ENCODE data around the gene CPN2.

The CPN2 gene

GRCh38 chr3:194380326-194380725, 29.2 kb upstream of the CPN2 start:
- DNase-seq: no peak

- DNase-seq: no peak
These were observed 28.5 kb upstream of the CPN2 start for GRCh38 chr3:194379651-194380050.

GRCh38 chr3:194379231-194379630, 28.1 kb upstream of the CPN2 start:
- DNase-seq: no peak

GRCh38 chr3:194377708-194378107, 26.6 kb upstream of the CPN2 start:
- no peak for DNase-seq

- DNase-seq: no peak
These were observed 25.1 kb upstream of the CPN2 start for GRCh38 chr3:194376241-194376560.

GRCh38 chr3:194375473-194376240, 24.5 kb upstream of the CPN2 start:
- DNase-seq: no peak

GRCh38 chr3:194374935-194375334, 23.8 kb upstream of the CPN2 start:
- no peak for DNase-seq

- no peak for DNase-seq
These were observed 22.8 kb upstream of the CPN2 start for GRCh38 chr3:194373899-194374298.

- no peak for DNase-seq
These were observed 21.9 kb upstream of the CPN2 start for GRCh38 chr3:194373028-194373427.

GRCh38 chr3:194370753-194371152, 19.6 kb upstream of the CPN2 start:
- DNase-seq: no peak

GRCh38 chr3:194369522-194370279, 18.6 kb upstream of the CPN2 start, which contains the start of gene LRRC15:
Gene LRRC15 (minus strand): TSS chr3:194369743. CDS start chr3:194361043, 8,700 bp downstream.
- DNase-seq: peak; percentile 30

- DNase-seq: no peak
These were observed 17.8 kb upstream of the CPN2 start for GRCh38 chr3:194368918-194369317.

- DNase-seq: no peak
These were observed 17.1 kb upstream of the CPN2 start for GRCh38 chr3:194367992-194368841.

GRCh38 chr3:194365978-194366490, 14.9 kb upstream of the CPN2 start:
- DNase-seq: no peak

GRCh38 chr3:194365526-194365925, 14.4 kb upstream of the CPN2 start:
- DNase-seq: no peak

- DNase-seq: peak; percentile 42
These were observed 13.7 kb upstream of the CPN2 start for GRCh38 chr3:194364652-194365434.

GRCh38 chr3:194364314-194364651, 13.2 kb upstream of the CPN2 start:
- no peak for DNase-seq

- no peak for DNase-seq
These were observed 9.4 kb upstream of the CPN2 start for GRCh38 chr3:194360568-194360967.

GRCh38 chr3:194357681-194358080, 6.6 kb upstream of the CPN2 start:
- DNase-seq: no peak

GRCh38 chr3:194355379-194355778, 4.3 kb upstream of the CPN2 start:
- no peak for DNase-seq

GRCh38 chr3:194354315-194354714, 3.2 kb upstream of the CPN2 start:
- DNase-seq: no peak

- DNase-seq: no peak
These were observed 1.6 kb upstream of the CPN2 start for GRCh38 chr3:194352667-194353246.

Data from HCEC 1CT (cell line).